Neuron (in vitro differentiated cells): ENCODE results near the gene KIF21B.

Experiments
- H2AFZ ChIP-seq: one replicate; pipeline ENCODE4 v1.6.1; 2013; ENCODE audit warnings: low read depth, mild to moderate bottlenecking, inconsistent platforms, low read length, moderate library complexity
- H3K27me3 ChIP-seq: one replicate; pipeline ENCODE4 v1.6.1; 2013; ENCODE audit warnings: low read length; ENCODE audit not compliant: insufficient read depth
- H3K36me3 ChIP-seq: one replicate; pipeline ENCODE4 v1.6.1; 2013; ENCODE audit warnings: low read length; ENCODE audit not compliant: insufficient read depth
- H3K4me1 ChIP-seq: one replicate; pipeline ENCODE4 v1.6.1; 2013; ENCODE audit warnings: low read length; ENCODE audit not compliant: insufficient read depth
- H3K4me3 ChIP-seq: 2 replicates; pipeline ENCODE4 v1.5.1; 2013; ENCODE audit warnings: mild to moderate bottlenecking, low read length, moderate library complexity
- H3K9me3 ChIP-seq: one replicate; pipeline ENCODE4 v1.6.1; 2013; ENCODE audit warnings: low read length

Gene KIF21B

DNA sequence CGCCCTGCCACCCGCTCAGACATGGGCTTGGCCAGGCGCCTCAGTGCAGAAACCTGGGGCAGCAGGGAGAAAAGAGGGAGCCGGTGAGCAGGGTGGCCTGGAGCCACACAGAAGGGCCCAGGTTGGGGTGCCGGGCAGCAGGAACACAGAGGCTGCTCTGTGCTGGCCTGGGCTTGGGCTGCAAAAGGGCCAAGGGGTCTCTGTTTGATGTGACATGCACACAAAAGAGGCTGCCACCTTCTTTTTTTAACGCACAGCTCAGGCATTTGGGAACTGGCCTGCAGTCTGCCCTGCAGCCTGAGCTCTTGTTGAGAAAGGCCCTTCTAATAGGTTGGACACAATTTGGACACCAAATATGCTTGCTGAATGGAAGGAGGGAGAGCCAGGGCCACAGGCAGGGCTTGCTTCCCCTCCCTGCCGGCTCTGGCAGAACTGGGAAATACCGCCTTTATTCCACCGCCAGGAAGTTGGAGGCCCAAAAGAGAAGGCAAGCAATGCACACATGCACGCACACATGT is 32.4 kb downstream of the KIF21B start:
- Histone ChIP-seq H3K9me3 (no peaks in the 10 kb centered on the region), H3K4me3 (no peak overlapping the region), H3K36me3 (peaks cover 70% of the 10 kb centered on the region), H2AFZ (no peak overlapping the region), H3K4me1 (peaks cover 5% of the 10 kb centered on the region), H3K27me3 (no peaks in the 10 kb centered on the region)

- no peaks in the 10 kb centered on the region for H3K9me3 ChIP-seq
- H3K27me3 ChIP-seq, result no peaks in the 10 kb centered on the region
- H3K4me1 ChIP-seq, result peaks cover 5% of the 10 kb centered on the region
- H3K4me3 ChIP-seq, result no peak overlapping the region
- no peak overlapping the region for H2AFZ ChIP-seq
- peaks cover 68% of the 10 kb centered on the region for H3K36me3 ChIP-seq
These were observed 33.4 kb downstream of the KIF21B start for GRCh38 chr1:200990114-200990513.

DNA sequence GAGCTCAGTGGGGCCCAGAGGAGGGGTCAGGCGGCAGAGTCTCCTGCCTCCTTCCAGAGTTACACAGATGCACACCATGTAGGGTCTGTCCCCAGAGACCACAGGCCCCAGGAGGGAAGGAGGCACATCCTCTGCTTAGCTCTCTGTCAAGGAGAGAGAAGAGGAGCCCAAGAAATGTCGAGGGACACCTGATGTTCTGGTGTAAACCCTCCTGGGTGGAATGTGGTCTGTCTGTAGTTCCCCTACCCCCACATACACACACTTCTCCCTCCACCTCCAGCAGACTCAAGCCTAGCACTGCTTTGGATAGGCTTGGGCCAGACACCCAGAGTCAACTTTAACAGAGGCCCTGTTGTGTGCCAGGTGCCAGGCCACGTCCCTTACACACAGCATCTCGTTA is 34.2 kb downstream of the KIF21B start:
- H3K4me3 ChIP-seq, result no peak overlapping the region
- peaks cover 66% of the 10 kb centered on the region for H3K36me3 ChIP-seq
- peaks cover 5% of the 10 kb centered on the region for H3K4me1 ChIP-seq
- H3K27me3 ChIP-seq, result no peaks in the 10 kb centered on the region
- H3K9me3 ChIP-seq, result no peaks in the 10 kb centered on the region
- no peak overlapping the region for H2AFZ ChIP-seq

DNA sequence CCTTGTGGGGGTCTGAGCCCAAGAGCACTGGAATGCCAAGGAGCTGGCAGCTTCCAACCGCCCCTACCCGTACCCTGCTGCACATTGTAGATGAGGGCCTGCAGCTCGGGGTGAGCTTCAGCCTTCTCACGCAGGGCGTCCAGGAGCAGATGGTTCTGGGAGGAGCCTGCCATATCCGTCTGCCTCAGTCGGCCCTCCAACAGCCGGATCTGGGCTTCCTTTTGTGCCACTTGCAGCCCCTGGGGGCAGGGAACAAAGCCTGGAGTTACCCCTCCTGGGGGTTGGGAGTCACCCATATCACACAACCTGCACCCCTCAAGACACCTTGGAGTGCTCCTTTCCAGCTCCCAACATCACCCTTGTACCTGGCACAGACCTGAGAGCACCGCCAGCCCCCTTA is 34.8 kb downstream of the KIF21B start:
- no peaks in the 10 kb centered on the region for H3K27me3 ChIP-seq
- H3K36me3 ChIP-seq, result peaks cover 67% of the 10 kb centered on the region
- H3K9me3 ChIP-seq, result no peaks in the 10 kb centered on the region
- H2AFZ ChIP-seq, result no peak overlapping the region
- H3K4me1 ChIP-seq, result peaks cover 5% of the 10 kb centered on the region
- no peak overlapping the region for H3K4me3 ChIP-seq

- peaks cover 61% of the 10 kb centered on the region for H3K36me3 ChIP-seq
- no peak overlapping the region for H2AFZ ChIP-seq
- no peaks in the 10 kb centered on the region for H3K27me3 ChIP-seq
- no peak overlapping the region for H3K4me3 ChIP-seq
- H3K4me1 ChIP-seq, result no peaks in the 10 kb centered on the region
- peaks cover 9% of the 10 kb centered on the region for H3K9me3 ChIP-seq
These were observed 38.0 kb downstream of the KIF21B start for GRCh38 chr1:200985481-200985880.

DNA sequence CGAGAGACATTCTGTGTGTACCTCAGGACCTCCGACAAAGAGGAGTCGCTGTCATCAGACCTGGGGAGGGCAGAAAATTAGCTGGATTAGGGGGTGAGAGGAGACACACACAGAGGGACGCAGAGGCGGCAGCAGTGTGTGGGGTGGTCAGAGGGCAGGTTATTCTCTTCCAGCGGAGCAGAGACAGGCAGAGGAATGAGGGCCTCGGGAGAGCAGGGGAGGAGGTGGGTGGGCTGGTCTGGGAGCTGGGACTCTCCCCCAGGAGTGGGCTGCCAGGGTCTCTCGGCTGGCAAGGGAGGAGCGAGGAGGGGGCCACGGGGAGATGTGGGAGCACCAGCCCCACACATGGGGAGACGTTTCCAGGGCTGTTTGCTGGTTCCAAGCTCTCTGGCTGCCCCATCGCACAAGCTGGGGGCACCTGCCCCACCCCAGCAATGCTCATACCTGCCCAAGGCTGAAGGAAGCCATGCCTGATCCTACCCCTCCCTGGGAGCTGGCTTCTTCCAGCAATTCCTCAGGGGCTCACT is 40.4 kb downstream of the KIF21B start:
- H3K9me3 ChIP-seq, result peaks cover 15% of the 10 kb centered on the region

GRCh38 chr1:200982071-200982945 is 41.2 kb downstream of the KIF21B start:
- peaks cover 15% of the 10 kb centered on the region for H3K9me3 ChIP-seq
- H3K4me1 ChIP-seq, result no peaks in the 10 kb centered on the region
- H3K4me3 ChIP-seq, result no peak overlapping the region
- no peaks in the 10 kb centered on the region for H3K27me3 ChIP-seq
- H3K36me3 ChIP-seq, result peaks cover 47% of the 10 kb centered on the region
- no peak overlapping the region for H2AFZ ChIP-seq

More for the DNA sequence above, 40.4 kb downstream of the KIF21B start:
- Histone ChIP-seq H3K4me3 (no peak overlapping the region), H3K27me3 (no peaks in the 10 kb centered on the region), H2AFZ (no peak overlapping the region), H3K36me3 (peaks cover 54% of the 10 kb centered on the region), H3K4me1 (no peaks in the 10 kb centered on the region)

GRCh38 chr1:200981278-200981677 is 42.2 kb downstream of the KIF21B start:
- Histone ChIP-seq H3K4me3 (no peak overlapping the region), H3K27me3 (no peaks in the 10 kb centered on the region), H3K4me1 (no peaks in the 10 kb centered on the region)

GRCh38 chr1:200980873-200981272 is 42.6 kb downstream of the KIF21B start:
- H3K27me3 ChIP-seq, result no peaks in the 10 kb centered on the region
- H3K4me1 ChIP-seq, result no peaks in the 10 kb centered on the region
- H2AFZ ChIP-seq, result no peak overlapping the region
- H3K36me3 ChIP-seq, result peaks cover 45% of the 10 kb centered on the region
- no peak overlapping the region for H3K4me3 ChIP-seq
- H3K9me3 ChIP-seq, result peaks cover 15% of the 10 kb centered on the region

More at GRCh38 chr1:200981278-200981677, 42.2 kb downstream of the KIF21B start:
- peaks cover 15% of the 10 kb centered on the region for H3K9me3 ChIP-seq
- H3K36me3 ChIP-seq, result peaks cover 45% of the 10 kb centered on the region
- H2AFZ ChIP-seq, result no peak overlapping the region

- H3K36me3 ChIP-seq, result peaks cover 48% of the 10 kb centered on the region
- H3K4me3 ChIP-seq, result no peak overlapping the region
These were observed 43.1 kb downstream of the KIF21B start for GRCh38 chr1:200980452-200980772.

DNA sequence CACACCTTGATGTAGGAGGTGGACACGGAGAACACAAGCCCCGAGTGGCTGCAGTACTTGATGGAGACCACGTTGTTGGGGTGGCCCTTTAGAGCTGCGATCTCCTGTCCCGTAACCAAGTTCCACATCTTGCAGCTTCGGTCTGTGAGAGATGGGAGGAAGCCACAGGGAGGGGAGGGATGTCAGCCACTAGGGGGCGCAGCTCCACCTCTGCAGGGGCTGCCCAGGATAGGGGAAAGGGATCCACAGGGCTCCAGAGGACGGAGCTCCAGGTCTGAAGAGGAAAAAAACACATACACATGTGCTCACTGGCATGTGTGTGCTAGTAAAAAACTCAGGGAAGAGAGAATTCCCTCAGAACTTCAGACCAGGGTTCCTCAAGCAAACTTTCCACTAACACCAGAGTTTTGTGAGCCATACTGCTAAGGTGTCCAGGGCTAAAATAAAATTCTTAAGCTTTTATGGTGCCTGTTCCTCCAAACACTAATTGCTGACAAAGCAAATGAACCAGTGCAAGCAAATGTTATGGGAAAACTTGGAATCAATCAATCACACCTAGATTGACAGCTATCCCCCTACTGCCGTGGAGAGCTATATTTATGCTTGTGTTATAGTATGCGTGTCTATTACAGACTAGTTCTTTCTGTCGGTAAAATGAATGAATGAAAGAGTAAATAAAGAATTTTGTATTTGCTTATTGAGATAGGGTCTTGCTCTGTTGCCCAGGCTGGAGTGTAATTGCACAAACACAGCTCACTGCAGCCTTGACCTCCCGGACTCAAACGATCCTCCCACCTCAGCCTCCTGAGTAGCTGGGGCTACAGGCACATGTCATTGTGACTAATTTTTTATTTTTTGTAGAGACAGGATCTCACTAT is 43.7 kb downstream of the KIF21B start:
- H3K4me1 ChIP-seq, result no peaks in the 10 kb centered on the region
- no peaks in the 10 kb centered on the region for H3K27me3 ChIP-seq
- H3K9me3 ChIP-seq, result peaks cover 15% of the 10 kb centered on the region
- H3K4me3 ChIP-seq, result no peak overlapping the region
- H2AFZ ChIP-seq, result no peak overlapping the region
- peaks cover 50% of the 10 kb centered on the region for H3K36me3 ChIP-seq

More at GRCh38 chr1:200980452-200980772, 43.1 kb downstream of the KIF21B start:
- H3K9me3 ChIP-seq, result peaks cover 15% of the 10 kb centered on the region
- no peak overlapping the region for H2AFZ ChIP-seq
- H3K27me3 ChIP-seq, result no peaks in the 10 kb centered on the region
- no peaks in the 10 kb centered on the region for H3K4me1 ChIP-seq

DNA sequence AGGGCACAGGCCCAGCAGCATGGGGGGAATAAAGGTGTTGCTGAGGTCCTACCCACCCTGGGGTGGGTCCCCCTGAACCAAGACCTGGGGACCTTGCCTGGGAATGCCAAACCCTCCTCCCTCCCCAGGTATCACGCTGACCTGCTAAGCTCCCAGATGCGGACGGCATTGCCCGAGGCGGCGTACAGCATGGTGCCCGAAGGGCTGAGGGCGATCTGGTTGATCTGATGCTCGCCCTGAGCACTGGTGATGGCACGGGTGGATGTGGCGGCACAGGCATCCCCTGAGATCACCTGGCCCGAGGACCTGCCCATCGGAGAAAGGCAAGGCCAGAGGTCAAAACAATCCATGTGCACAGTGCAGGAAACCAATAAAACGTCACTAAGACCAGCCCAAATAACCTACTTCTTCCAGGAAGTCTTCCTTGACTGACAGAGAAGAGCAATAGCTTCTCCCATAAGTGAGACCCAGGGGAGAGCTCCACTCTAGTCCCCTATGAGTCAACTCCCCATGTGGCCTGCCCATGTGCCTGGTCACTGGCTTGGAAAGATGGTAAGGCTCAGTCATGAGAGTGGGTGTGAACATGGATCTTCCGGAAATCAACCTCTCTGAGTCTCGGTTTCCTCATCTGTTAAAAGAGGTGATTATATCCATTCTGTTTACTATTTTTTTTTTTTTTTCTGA is 46.3 kb downstream of the KIF21B start:
- no peak overlapping the region for H3K4me3 ChIP-seq
- peaks cover 15% of the 10 kb centered on the region for H3K9me3 ChIP-seq
- H3K4me1 ChIP-seq, result peaks cover 2% of the 10 kb centered on the region
- H3K27me3 ChIP-seq, result no peaks in the 10 kb centered on the region
- peaks cover 45% of the 10 kb centered on the region for H3K36me3 ChIP-seq
- H2AFZ ChIP-seq, result no peak overlapping the region
